Esophagus (tissue), 2 donors: ENCODE data around the gene ADPRH. TPM values are rescaled to one million over a fixed set of nuclear protein-coding genes. Genes with fewer than 3 reads are reported as not detected.

Experiments
- H3K27ac ChIP-seq, 2 donors: one replicate each; pipeline ENCODE4 v1.5.1; 2013; ENCODE audit warnings: low read depth in 2 of 2, mild to moderate bottlenecking in 2 of 2, inconsistent platforms in 1 of 2, low read length in 1 of 2, moderate library complexity in 1 of 2
- H3K27me3 ChIP-seq, 2 donors: one replicate each; pipeline ENCODE4 v1.6.1; 2013; ENCODE audit warnings: low read length in 2 of 2, control low read depth in 1 of 2, mild to moderate bottlenecking in 1 of 2; ENCODE audit not compliant: insufficient read depth in 2 of 2, control insufficient read depth in 1 of 2
- H3K36me3 ChIP-seq, 2 donors: one replicate each; pipeline ENCODE4 v1.6.1; 2013; ENCODE audit warnings: low read length in 1 of 2; ENCODE audit not compliant: control insufficient read depth in 2 of 2, insufficient read depth in 2 of 2
- H3K4me1 ChIP-seq, 2 donors: one replicate each; pipeline ENCODE4 v1.6.1; 2013; ENCODE audit warnings: low read length in 1 of 2; ENCODE audit not compliant: control insufficient read depth in 2 of 2, insufficient read depth in 2 of 2
- H3K4me3 ChIP-seq, 2 donors: one replicate each; pipeline ENCODE4 v1.5.1; 2013; ENCODE audit warnings: low read length in 2 of 2, mild to moderate bottlenecking in 2 of 2, low read depth in 1 of 2, moderate library complexity in 1 of 2
- H3K9me3 ChIP-seq, 2 donors: one replicate each; pipeline ENCODE4 v1.6.1; 2013; ENCODE audit warnings: mild to moderate bottlenecking in 2 of 2, low read depth in 1 of 2, low read length in 1 of 2, moderate library complexity in 1 of 2; ENCODE audit not compliant: control insufficient read depth in 2 of 2, insufficient read depth in 1 of 2
- WGBS, 2 donors: extraction: QIAGEN DNeasy Blood & Tissue Kit; methylation state at CpG; one replicate each; pipeline ENCODE4 v1.1.7; 2013; 5-methylcytosine and 5-hydroxymethylcytosine counted together
- polyA plus RNA-seq, 2 donors: library from polyadenylated mRNA; stranded (reverse); fragments of 200-250 nt; gene quantifications; one replicate each; pipeline ENCODE4 v1.2.3, GENCODE V29; 2013
- donor health status: healthy with polysubstance abuse.
- donor health status: Bipolar disorder and iron deficiency.

The ADPRH gene
- polyA plus RNA-seq: 1 to 10 TPM; 1.2 to 1.3 TPM

DNA sequence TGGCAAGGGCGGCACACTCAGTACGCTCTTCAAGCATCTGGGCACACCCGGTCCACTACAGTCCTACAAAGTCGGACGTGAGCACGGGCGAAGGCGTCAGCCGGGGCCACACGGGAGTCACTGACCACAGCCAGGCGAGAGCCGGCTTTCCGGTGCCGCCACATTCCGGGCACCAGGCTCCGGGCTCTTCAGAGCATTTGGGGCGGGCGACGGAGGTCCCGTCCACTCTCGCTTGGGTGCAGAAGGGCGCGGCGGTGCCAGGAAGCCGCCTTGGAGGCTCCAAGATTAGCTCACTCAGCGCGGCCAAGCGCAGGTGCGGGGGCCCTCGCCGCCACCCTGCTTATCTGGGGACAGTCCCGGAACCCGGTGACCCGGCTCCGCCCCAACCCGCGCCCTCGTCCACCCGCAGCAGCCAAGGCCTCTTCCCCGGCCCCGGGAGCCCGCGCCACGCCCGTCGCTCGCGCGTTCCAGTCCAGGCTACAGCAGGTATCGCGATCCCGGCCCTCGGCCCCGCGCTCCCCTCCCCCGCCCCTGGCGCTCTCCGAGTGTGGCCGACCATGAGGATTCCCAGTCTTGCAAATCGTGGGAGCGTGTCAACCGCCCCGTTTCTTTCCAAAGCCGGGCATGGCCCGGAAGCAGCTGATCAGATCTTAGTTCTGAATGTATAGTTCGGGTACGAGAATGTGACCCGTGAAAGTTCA lies at the start of gene ADPRH:
Gene ADPRH (plus strand): TSS at position 127 of the 701 bp plus-strand sequence. CDS start 2,678 bp downstream, outside the sequence.
- Histone ChIP-seq H3K36me3 (no peaks in the 10 kb centered on the region), H3K27ac (peak within 1 kb of the TSS; percentile 87), H3K27me3 (no peaks in the 10 kb centered on the region), H3K4me1 (no peaks in the 10 kb centered on the region), H3K4me3 (peak within 1 kb of the TSS; percentile 54 to 64), H3K9me3 (no peaks in the 10 kb centered on the region)
- whole genome bisulfite sequencing, 2 donors: 1% methylated on average over 58 to 68 of the region's 68 CpGs

DNA sequence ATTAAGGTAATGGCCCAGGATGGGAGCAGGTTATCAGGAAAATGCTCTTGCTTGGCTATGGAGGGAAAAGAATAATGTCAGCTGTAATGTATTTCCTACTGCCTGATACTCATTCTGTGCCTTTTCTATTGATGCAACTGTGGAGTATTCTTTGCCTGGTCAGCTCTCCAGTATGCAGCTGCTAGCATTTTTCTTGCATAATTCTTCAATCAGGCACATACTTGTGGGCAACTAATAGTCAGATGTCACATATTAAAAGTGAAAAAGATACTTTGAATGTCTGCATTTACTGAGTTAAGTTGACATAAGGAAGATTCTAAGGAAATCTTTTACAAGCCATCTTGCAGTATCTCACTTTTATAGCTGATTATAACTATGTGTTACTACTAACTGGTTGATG lies 49.4 kb upstream of the ADPRH start:
- H3K4me1 ChIP-seq: no peaks in the 10 kb centered on the region
- H3K36me3 ChIP-seq: no peaks in the 10 kb centered on the region
- no peaks in the 10 kb centered on the region for H3K27me3 ChIP-seq
- no peak overlapping the region for H3K4me3 ChIP-seq
- no peaks in the 10 kb centered on the region for H3K9me3 ChIP-seq
- H3K27ac ChIP-seq: no peak overlapping the region

DNA sequence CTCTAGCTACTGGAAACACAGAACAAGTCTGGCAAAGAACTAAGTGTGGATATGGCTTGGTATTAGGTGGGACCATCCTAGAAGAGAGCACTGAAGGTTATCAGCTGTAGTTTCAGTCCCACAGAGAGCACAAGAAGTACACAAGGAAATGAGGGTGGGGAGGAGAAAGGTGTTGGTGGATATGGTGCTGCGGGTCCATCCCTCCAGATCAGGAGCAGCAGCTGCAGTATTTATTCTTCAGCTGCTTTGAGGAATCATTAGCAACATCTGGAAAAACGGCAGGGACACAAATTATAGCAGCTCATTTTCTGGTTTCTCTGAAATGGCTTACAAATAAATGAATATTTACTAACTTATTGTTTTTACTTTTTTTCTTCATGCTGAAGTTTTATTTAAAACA lies 48.8 kb upstream of the ADPRH start:
- Histone ChIP-seq H3K36me3 (no peaks in the 10 kb centered on the region), H3K27me3 (no peaks in the 10 kb centered on the region), H3K27ac (no peak overlapping the region), H3K4me3 (no peak overlapping the region), H3K9me3 (no peaks in the 10 kb centered on the region), H3K4me1 (no peaks in the 10 kb centered on the region)
- WGBS, 2 donors: 61 to 71% methylated on average over 2 of the region's 2 CpGs

GRCh38 chr3:119531151-119531550 lies 48.1 kb upstream of the ADPRH start:
- no peak overlapping the region for H3K27ac ChIP-seq
- H3K27me3 ChIP-seq: no peaks in the 10 kb centered on the region
- H3K4me1 ChIP-seq: no peaks in the 10 kb centered on the region
- H3K36me3 ChIP-seq: no peaks in the 10 kb centered on the region
- 84 to 90% methylated on average over 4 of the region's 4 CpGs for WGBS, 2 donors
- H3K4me3 ChIP-seq: no peak overlapping the region
- no peaks in the 10 kb centered on the region for H3K9me3 ChIP-seq

GRCh38 chr3:119534296-119534695 lies 45.0 kb upstream of the ADPRH start:
- H3K27ac ChIP-seq: no peak overlapping the region
- H3K36me3 ChIP-seq: no peaks in the 10 kb centered on the region
- no peaks in the 10 kb centered on the region for H3K27me3 ChIP-seq
- no peaks in the 10 kb centered on the region for H3K9me3 ChIP-seq
- H3K4me1 ChIP-seq: no peaks in the 10 kb centered on the region
- no peak overlapping the region for H3K4me3 ChIP-seq
- 70 to 86% methylated on average over 1 of the region's 1 CpG for WGBS, 2 donors

- Histone ChIP-seq H3K4me3 (no peak overlapping the region), H3K36me3 (no peaks in the 10 kb centered on the region), H3K27me3 (no peaks in the 10 kb centered on the region), H3K4me1 (no peaks in the 10 kb centered on the region), H3K27ac (no peak overlapping the region), H3K9me3 (no peaks in the 10 kb centered on the region)
- WGBS, 2 donors: 93% methylated on average over 4 of the region's 4 CpGs
Measured at GRCh38 chr3:119536757-119537156, 42.5 kb upstream of the ADPRH start.

DNA sequence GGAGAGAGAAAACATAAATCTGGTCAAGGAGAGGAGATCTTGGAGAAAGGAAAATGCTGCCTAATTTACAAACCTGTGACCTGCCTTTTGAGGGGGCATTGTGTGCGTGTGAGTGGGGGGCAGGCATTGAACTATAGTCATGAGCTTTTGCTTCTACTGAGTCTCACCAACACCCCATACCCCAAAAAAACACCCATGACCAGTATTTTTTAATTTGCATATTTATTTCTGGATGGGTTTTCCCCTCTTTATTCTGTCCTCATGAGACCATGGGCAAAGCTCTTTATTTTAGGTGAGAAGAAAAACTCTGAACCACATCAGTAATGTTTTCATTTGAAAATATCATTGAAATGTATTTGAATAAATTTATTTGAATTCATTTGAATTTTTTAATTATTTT lies 40.5 kb upstream of the ADPRH start:
- H3K27me3 ChIP-seq: no peaks in the 10 kb centered on the region
- WGBS, 2 donors: 83 to 86% methylated on average over 1 of the region's 1 CpG
- no peaks in the 10 kb centered on the region for H3K4me1 ChIP-seq
- H3K36me3 ChIP-seq: no peaks in the 10 kb centered on the region
- no peaks in the 10 kb centered on the region for H3K9me3 ChIP-seq
- no peak overlapping the region for H3K4me3 ChIP-seq
- no peak overlapping the region for H3K27ac ChIP-seq

DNA sequence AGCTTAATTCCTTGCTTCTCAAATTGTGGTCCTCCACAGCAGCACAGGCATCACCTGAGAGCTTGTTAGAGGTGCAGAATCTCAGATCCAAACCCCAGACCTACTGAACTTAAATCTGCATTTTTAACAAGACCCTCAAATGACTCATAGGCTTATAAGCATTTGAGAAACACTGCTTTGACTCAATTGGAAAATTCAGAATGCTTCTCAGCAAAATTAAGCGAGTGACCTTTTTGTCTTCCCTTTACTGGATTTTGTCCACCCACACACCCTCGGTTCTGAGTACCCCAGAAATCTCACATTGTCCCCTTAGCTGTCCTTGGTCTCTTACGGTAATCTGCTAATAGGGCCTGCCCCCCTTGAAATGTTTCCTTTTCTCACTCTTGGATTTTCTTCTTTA lies 37.7 kb upstream of the ADPRH start:
- no peaks in the 10 kb centered on the region for H3K9me3 ChIP-seq
- no peaks in the 10 kb centered on the region for H3K4me1 ChIP-seq
- H3K4me3 ChIP-seq: no peak overlapping the region
- no peak overlapping the region for H3K27ac ChIP-seq
- no peaks in the 10 kb centered on the region for H3K27me3 ChIP-seq
- 57 to 74% methylated on average over 3 of the region's 3 CpGs for WGBS, 2 donors
- no peaks in the 10 kb centered on the region for H3K36me3 ChIP-seq

DNA sequence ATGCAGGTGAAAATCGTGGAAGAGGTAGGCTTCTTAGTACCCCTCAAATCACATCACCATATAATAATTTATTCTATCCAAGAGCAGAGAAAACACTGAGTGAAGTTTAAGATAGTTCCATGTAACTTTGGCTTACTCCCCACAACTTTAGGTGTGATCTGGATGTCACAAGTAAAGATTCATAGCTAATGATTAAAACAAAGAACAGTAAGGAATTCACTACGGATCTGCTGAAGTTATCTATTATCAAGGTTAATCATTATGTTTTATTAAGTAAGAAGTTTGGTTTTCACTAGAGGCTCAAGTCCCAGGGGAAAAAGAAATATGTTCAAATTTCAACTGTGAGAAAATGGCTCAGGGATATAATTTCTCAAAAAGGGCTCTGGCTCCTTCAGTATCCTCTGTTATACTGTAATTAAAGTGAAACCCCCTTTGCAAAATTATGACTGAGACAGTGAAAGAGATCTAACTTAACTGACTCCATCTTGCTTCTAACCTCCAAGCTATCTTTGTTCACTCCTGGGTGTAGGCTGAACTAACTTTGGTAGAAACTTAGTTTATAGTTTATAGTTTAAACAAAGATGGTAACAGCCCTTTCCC lies 37.0 kb upstream of the ADPRH start:
- no peaks in the 10 kb centered on the region for H3K9me3 ChIP-seq
- 66 to 76% methylated on average over 2 of the region's 2 CpGs for whole genome bisulfite sequencing, 2 donors
- no peaks in the 10 kb centered on the region for H3K27me3 ChIP-seq
- no peak overlapping the region for H3K4me3 ChIP-seq
- no peaks in the 10 kb centered on the region for H3K4me1 ChIP-seq
- H3K27ac ChIP-seq: no peak overlapping the region
- no peaks in the 10 kb centered on the region for H3K36me3 ChIP-seq

- 80 to 92% methylated on average over 7 of the region's 7 CpGs for WGBS, 2 donors
- Histone ChIP-seq H3K27me3 (no peaks in the 10 kb centered on the region), H3K9me3 (no peaks in the 10 kb centered on the region)
Measured at GRCh38 chr3:119543147-119543546, 36.1 kb upstream of the ADPRH start.

More at GRCh38 chr3:119543147-119543546, 36.1 kb upstream of the ADPRH start:
- no peaks in the 10 kb centered on the region for H3K4me1 ChIP-seq
- H3K4me3 ChIP-seq: no peak overlapping the region
- H3K27ac ChIP-seq: no peak overlapping the region
- no peaks in the 10 kb centered on the region for H3K36me3 ChIP-seq
